Umbilical cord (tissue), 2 donors: Measurements from ENCODE around the gene FSTL3. TPM values are rescaled to one million over a fixed set of nuclear protein-coding genes. Genes with fewer than 3 reads are reported as not detected.
"Not testable (repeated sequence)": the region's sequence is repeated elsewhere in the genome, so short reads cannot be mapped to it uniquely, and the experiment has no call there.

Source experiments
- DNase-seq: peaks from one replicate; pipeline ENCODE4 v3.0.0-alpha.2; 2015; ENCODE audit warnings: low spot score
- total RNA-seq: library from RNA; depleted of rRNA; stranded (reverse); fragments of >200 nt; gene quantifications from one replicate; pipeline ENCODE4 v1.2.3, GENCODE V29; 2014; ENCODE audit warnings: low replicate concordance; ENCODE audit not compliant: insufficient read depth

FSTL3 gene
- total RNA-seq, 1 donor from 2014 or later, result 326 TPM

DNA sequence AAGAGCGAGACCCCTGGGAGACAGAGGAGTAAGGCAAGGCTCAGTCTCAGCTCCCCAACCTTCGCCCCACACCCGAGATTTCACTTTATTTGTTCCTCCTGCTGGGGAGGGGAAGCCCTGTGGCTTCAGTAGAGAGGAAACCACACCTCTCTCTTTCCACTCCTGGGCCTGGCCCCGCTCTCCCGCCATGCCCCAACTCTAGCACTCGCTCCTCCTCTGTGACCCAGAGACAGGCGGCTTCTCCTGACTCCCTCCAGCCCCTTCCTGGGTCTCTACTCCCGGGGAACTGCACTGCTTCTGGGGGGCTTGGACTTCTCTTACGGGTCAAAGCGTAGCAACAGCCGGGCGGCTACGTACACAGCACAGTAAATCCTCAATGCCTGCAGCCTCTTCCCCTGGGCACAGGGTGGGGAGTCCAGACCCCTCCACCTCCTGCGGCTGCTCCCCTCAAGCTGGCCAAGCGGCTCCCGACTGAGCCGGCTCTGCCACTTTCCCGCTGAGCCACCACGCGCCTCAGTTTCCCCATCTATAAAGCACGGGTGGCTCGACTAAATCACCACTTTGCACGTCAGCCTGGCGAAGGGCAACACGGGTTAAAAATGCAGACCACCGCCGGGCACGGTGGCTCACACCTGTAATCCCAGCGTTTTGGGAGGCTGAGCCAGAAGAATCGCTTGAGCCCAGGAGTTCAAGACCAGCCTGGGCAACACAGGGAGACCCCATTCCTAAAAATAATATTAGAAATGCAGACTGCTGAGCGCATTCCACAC lies 14.6 kb upstream of the FSTL3 start:
- DNase-seq, result no peak

DNA sequence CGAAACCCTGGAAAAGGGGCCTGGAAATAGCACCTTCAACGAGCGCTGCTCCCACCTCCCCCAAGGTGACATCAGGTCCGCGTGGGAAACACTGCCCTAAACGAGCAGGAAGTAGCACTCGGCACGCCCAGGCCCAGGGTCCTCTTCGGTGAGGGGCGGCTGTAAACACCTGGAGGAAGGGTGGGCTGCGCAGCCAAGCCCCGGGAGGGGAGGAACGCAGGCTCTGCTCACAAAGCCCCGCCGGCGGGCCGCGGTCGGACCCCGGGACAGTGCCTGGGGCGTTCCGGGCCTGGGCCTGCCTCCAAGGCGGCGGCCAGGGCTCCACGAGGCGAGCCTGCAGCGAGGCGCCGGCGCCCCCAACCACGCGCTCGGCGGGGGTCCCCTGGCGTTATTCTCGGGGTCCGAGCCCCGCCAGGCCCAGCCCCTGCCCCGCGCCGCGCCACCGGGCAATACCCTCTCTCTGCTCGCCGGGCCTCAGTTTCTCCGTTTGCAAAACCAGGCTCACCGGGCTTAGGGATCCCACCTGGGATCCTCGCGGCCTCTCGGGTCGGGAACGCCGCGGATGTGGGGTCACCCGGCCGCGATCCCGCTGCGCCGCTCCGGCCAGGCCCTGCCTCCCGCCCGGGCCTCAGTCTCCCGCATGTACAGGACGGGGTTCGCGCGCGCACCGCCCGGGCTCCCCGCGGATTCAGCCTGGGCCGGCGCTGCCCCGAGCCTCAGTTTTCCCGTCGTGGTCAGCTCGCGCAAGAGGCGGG lies 13.8 kb upstream of the FSTL3 start:
- no peak for DNase-seq

- peak; percentile 88 for DNase-seq
These were observed 13.1 kb upstream of the FSTL3 start, which contains the start of gene RNF126 for GRCh38 chr19:662962-663681. TSS of gene RNF126 (minus strand) at chr19:663214. CDS start at chr19:663121, 93 bp downstream.

- no peak for DNase-seq
These were observed 12.5 kb upstream of the FSTL3 start for GRCh38 chr19:663682-664117.

DNA sequence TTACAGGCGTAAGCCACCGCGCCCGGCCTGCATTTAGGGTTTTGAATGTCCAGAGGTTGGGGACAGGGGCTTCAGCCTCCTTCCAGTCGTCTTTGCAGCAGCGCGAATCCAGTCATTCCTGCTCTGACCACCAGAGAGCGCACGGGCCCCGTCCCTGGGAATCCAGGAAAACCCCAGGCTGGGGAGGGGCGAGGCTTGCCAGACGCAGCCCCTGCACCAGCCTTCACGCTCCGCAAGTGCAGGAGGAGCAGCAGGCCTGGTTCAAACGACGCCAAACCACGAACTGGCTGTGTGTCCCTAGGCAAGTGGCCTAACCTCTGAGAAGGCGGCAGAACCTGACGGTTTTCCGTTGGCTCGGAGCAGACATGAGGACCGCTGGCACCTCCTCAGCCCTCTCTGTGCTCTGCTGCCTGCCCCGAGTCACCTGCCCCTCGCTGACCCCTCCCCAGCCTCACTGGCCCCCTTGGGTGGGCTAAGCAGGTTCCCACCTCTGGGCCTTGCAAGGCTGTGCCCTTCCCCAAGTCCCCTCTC lies 11.2 kb upstream of the FSTL3 start:
- DNase-seq, result peak; percentile 86

- DNase-seq, result not testable (repeated sequence)
These were observed 9.1 kb upstream of the FSTL3 start for GRCh38 chr19:666985-667573.

DNA sequence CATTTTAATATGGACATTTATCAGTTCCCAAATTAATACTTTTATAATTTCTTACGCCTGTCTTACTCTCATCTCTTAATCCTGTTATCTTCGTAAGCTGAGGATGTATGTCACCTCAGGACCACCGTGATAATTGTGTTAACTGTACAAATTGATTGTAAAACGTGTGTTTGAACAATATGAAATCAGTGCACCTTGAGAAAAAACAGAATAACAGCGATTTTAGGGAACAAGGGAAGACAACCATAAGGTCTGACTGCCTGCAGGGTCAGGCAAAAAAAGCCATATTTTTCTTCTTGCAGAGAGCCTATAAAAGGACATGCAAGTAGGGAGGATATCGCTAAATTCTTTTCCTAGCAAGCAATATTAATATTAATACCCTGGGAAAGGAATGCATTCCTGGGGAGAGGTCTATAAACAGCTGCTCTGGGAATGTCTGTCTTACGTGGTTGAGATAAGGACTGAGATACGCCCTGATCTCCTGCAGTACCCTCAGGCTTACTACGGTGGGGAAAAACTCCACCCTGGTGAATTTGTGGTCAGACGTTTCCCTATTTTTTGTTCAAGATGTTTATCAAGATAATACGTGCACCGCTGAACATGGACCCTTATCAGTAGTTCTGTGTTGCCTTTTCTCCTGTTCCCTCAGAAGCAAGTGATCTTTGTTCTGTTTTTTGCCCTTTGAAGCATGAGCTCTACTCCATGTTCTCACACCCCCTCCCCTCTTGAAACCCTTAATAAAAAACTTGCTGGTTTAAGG lies 7.3 kb upstream of the FSTL3 start:
- not testable (repeated sequence) for DNase-seq

DNA sequence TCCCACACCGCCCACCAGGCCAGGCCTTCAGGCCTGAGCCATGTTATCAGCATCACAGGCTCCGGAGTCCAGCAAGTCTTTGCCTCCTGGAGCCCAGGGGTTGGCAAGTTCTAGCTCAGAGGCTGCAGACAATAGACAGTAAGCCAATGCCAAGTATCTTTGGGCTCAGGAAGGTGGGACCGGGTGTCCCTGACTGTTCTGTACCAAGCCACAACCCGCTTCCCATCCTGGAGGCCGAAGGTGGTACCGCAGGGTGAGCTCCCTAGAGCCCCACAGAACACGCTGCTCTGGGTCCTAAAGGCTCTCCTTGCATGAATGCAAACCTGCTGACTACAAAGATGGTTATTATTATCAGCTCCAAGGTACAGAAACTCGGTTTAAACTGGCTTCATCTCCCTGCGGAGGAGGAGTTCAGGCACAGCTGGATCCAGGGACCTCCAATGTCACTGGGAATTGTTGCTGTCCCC lies 5.5 kb upstream of the FSTL3 start:
- DNase-seq, result no peak

GRCh38 chr19:674282-675151 lies 1.7 kb upstream of the FSTL3 start:
- DNase-seq, result no peak

- no peak for DNase-seq
These were observed 219 bp upstream of the FSTL3 start for GRCh38 chr19:676007-676338.

DNA sequence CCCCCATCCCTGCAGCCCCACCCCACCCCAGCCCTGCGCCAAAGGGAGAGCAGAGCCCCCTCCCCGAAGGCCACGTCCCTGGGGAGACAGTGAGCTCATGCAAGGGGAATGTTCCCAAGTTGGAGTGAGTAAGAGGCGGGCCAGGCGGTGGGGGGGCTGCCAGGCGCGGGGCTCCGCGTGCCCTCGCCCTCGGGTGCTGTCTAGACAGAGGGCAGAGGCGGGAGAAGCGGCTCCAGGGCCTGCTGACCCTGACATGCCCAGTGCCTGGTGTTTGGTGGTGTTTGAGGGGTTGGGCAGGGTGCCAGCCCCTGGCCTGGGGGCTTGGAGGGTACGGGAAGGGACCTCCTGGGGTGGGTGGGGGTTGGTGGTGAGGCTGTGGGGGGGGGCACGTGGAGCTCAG lies 1.0 kb downstream of the FSTL3 start:
- peak; percentile 85 for DNase-seq

GRCh38 chr19:677601-678436 lies 1.6 kb downstream of the FSTL3 start:
- DNase-seq, result no peak

- DNase-seq, result no peak
These were observed 2.7 kb downstream of the FSTL3 start for GRCh38 chr19:678791-679388.

DNA sequence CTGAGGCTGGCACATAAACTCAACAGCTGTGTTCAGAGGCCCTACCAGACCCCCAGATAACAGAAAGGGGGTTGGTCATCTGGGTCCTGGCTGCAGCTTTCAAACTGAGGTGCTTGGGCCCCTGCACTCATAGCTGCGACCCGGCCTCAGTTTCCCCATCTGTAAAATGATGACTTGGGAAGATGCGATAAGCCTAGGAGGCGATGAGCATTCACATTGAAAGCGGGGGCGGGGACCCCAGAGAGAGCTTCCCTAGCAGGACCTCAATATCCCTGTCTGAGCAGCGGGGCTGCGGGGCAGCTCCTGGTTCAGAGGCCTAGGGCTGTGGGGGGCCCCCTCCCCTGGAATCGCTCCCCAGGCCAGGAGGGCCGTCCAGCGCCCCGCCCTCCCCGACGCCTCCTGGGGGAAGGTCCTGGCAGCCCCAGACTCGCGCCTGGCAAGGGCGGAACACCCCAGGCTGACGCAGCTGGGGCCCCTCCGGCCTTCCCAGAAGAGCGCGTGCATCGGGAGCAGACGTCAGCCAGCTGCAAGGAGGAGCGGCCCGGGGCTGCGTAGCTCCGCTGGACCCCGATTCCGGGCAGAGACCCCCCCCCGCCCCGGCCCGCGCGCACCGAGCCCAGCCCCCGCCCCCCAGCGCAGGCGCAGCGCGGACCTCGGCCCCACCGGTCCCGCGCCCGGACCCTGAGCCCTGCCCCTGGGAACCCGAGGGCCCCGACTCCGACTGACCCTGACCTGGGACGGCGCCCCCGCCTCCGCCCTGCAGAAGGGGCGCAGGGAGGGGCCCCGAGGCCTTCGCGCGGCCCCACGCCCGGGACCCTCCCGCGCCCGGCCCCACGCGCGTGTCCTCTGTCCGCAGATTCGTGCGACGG lies 3.5 kb downstream of the FSTL3 start:
- DNase-seq, result peak; percentile 90

GRCh38 chr19:680287-681028 lies 4.3 kb downstream of the FSTL3 start:
- DNase-seq, result peak; percentile 97
